ENCODE data around the gene UPK1A.

DNA sequence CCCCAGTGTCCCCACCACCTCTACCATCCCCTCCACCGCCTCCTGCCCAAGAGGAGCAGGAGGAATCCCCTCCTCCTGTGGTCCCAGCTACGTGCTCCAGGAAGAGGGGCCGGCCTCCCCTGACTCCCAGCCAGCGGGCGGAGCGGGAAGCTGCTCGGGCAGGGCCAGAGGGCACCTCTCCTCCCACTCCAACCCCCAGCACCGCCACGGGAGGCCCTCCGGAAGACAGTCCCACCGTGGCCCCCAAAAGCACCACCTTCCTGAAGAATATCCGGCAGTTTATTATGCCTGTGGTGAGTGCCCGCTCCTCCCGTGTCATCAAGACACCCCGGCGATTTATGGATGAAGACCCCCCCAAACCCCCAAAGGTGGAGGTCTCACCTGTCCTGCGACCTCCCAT is 54.3 kb downstream of the UPK1A start:
- no peak for TF ChIP-seq EZH2 (IDR thresholded peaks at IDR 0.05; ENCODE audit: borderline replicate concordance, low read depth, low read length, poor library complexity, severe bottlenecking)
- TF ChIP-seq, protein P1, sequence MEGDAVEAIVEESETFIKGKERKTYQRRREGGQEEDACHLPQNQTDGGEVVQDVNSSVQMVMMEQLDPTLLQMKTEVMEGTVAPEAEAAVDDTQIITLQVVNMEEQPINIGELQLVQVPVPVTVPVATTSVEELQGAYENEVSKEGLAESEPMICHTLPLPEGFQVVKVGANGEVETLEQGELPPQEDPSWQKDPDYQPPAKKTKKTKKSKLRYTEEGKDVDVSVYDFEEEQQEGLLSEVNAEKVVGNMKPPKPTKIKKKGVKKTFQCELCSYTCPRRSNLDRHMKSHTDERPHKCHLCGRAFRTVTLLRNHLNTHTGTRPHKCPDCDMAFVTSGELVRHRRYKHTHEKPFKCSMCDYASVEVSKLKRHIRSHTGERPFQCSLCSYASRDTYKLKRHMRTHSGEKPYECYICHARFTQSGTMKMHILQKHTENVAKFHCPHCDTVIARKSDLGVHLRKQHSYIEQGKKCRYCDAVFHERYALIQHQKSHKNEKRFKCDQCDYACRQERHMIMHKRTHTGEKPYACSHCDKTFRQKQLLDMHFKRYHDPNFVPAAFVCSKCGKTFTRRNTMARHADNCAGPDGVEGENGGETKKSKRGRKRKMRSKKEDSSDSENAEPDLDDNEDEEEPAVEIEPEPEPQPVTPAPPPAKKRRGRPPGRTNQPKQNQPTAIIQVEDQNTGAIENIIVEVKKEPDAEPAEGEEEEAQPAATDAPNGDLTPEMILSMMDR (conservative IDR thresholded peaks at IDR 0.05; ENCODE audit: low read depth, low read length) = no peak
